ENCODE measurements around the gene PXDC1. TPM values are rescaled to one million over a fixed set of nuclear protein-coding genes. Genes with fewer than 3 reads are reported as not detected.

Gene PXDC1
- total RNA-seq, 1 experiment from 2014 or later: 6.3 TPM

GRCh38 chr6:3799719-3800118, 48.2 kb upstream of the PXDC1 start:
- Histone ChIP-seq H3K27ac (ENCODE audit: low read depth, low read length) (no peak overlapping the region), H3K9ac (ENCODE audit: low read length) (no peak overlapping the region), H2AFZ (ENCODE audit: low read depth, low read length, poor library complexity, severe bottlenecking) (no peak overlapping the region), H3K36me3 (ENCODE audit: control insufficient read depth in 1 of 2, insufficient read depth in 2 of 2, low read length in 2 of 2) (no peaks in the 10 kb centered on the region), H3K4me1 (ENCODE audit: control insufficient read depth in 1 of 2, insufficient read depth in 2 of 2, low read length in 2 of 2) (peaks cover 18 to 41% of the 10 kb centered on the region in 2 experiments), H3K4me2 (ENCODE audit: low read length) (no peak overlapping the region), H3K4me3 (replicated peaks in 1 of 2; ENCODE audit: low read depth in 1 of 2, low read length in 2 of 2) (no peak overlapping the region), H3K9me3 (ENCODE audit: control insufficient read depth in 1 of 2, insufficient read depth in 1 of 2, low read depth in 1 of 2, low read length in 2 of 2) (no peaks in the 10 kb centered on the region), H3K27me3 (ENCODE audit: insufficient read depth, low read length) (no peaks in the 10 kb centered on the region), H4K20me1 (ENCODE audit: insufficient read depth) (no peaks in the 10 kb centered on the region), H3K9me2 (ENCODE audit: insufficient read depth) (no peaks in the 10 kb centered on the region), H3K79me2 (ENCODE audit: insufficient read depth, low read length) (no peaks in the 10 kb centered on the region)
- CTCF ChIA-PET: no interaction called here
- ATAC-seq: no peak
- TF ChIP-seq CTCF (IDR thresholded peaks at IDR 0.05 in 2 of 3, conservative IDR thresholded peaks at IDR 0.05 in 1 of 3; ENCODE audit: borderline replicate concordance in 1 of 3, insufficient read depth in 1 of 3, low read depth in 2 of 3, low read length in 2 of 3) (0 out of 6 replicates have a peak, but pooled peaks of 1 of the 3 experiments have one; percentile 10), EGR1 (IDR thresholded peaks at IDR 0.05; ENCODE audit: low read depth) (no peak)
- intact Hi-C loops (cut with micrococcal nuclease): no loop called here
- no peak for DNase-seq (ENCODE audit: low read depth, low spot score)
- BruUV-seq (replicated peaks): no TSS peak
- POLR2A ChIA-PET: no interaction called here
- RAD21 ChIA-PET (ENCODE audit: low non-redundant PET in 1 of 2, low total read pairs in 2 of 2, uncharacterized antibody in 2 of 2, unreplicated experiment in 2 of 2): no interaction called here

- no peak for DNase-seq (ENCODE audit: low read depth, low spot score)
- ChIA-PET RAD21 (ENCODE audit: low non-redundant PET in 1 of 2, low total read pairs in 2 of 2, uncharacterized antibody in 2 of 2, unreplicated experiment in 2 of 2) (no interaction called here), CTCF (no interaction called here), POLR2A (no interaction called here)
- no peaks in the 10 kb centered on the region for H3K79me2 ChIP-seq (ENCODE audit: insufficient read depth, low read length)
- no peak overlapping the region for H3K9ac ChIP-seq (ENCODE audit: low read length)
- H3K9me3 ChIP-seq (ENCODE audit: control insufficient read depth in 1 of 2, insufficient read depth in 1 of 2, low read depth in 1 of 2, low read length in 2 of 2): no peaks in the 10 kb centered on the region
- TF ChIP-seq SRF (IDR thresholded peaks at IDR 0.05; ENCODE audit: low read depth) (no peak), SIN3A (IDR thresholded peaks at IDR 0.05; ENCODE audit: low read depth) (no peak), ZBTB33 (IDR thresholded peaks at IDR 0.05; ENCODE audit: extremely low read depth, insufficient replicate concordance, low read length) (no peak), ZNF274 (IDR thresholded peaks at IDR 0.05; ENCODE audit: low read depth, low read length) (no peak), CEBPB (IDR thresholded peaks at IDR 0.05; ENCODE audit: low read depth) (no peak), FOSL1 (IDR thresholded peaks at IDR 0.05; ENCODE audit: low read depth) (no peak), POLR2A (IDR thresholded peaks at IDR 0.05; ENCODE audit: borderline replicate concordance, extremely low read depth, insufficient read depth, insufficient read length) (no peak), CBX3 (IDR thresholded peaks at IDR 0.05; ENCODE audit: low read depth) (no peak), YY1 (IDR thresholded peaks at IDR 0.05; ENCODE audit: extremely low read depth, insufficient replicate concordance, low read depth, low read length) (no peak), ZFX (IDR thresholded peaks at IDR 0.05) (no peak), EGR1 (IDR thresholded peaks at IDR 0.05; ENCODE audit: low read depth) (no peak), SP1 (IDR thresholded peaks at IDR 0.05; ENCODE audit: low read depth) (no peak), ATF3 (IDR thresholded peaks at IDR 0.05) (no peak), JUND (IDR thresholded peaks at IDR 0.05) (no peak), EZH2phosphoT487 (IDR thresholded peaks at IDR 0.05; ENCODE audit: borderline replicate concordance) (no peak), MAX (IDR thresholded peaks at IDR 0.05) (no peak)
- H3K27ac ChIP-seq (ENCODE audit: low read depth, low read length): no peak overlapping the region
- intact Hi-C loops (cut with micrococcal nuclease): no loop called here
- H3K27me3 ChIP-seq (ENCODE audit: insufficient read depth, low read length): no peaks in the 10 kb centered on the region
- H3K4me1 ChIP-seq (ENCODE audit: control insufficient read depth in 1 of 2, insufficient read depth in 2 of 2, low read length in 2 of 2): peaks cover 10 to 32% of the 10 kb centered on the region in 2 experiments
- H3K9me2 ChIP-seq (ENCODE audit: insufficient read depth): no peaks in the 10 kb centered on the region
- H4K20me1 ChIP-seq (ENCODE audit: insufficient read depth): no peaks in the 10 kb centered on the region
- peak overlapping the region; percentile 71 for H3K4me2 ChIP-seq (ENCODE audit: low read length)
- ATAC-seq: peak; percentile 25; the same call in 1 of the 2 replicates
- no peaks in the 10 kb centered on the region for H3K36me3 ChIP-seq (ENCODE audit: control insufficient read depth in 1 of 2, insufficient read depth in 2 of 2, low read length in 2 of 2)
- H2AFZ ChIP-seq (ENCODE audit: low read depth, low read length, poor library complexity, severe bottlenecking): peak overlapping the region; percentile 99
- no TSS peak for BruUV-seq (replicated peaks)
- H3K4me3 ChIP-seq (replicated peaks in 1 of 2; ENCODE audit: low read depth in 1 of 2, low read length in 2 of 2): no peak overlapping the region
These were observed 46.8 kb upstream of the PXDC1 start for GRCh38 chr6:3798055-3798919.
